GM18858 (cell line): ENCODE data around the gene SDHAF2.

Experiments used
- ATAC-seq: cut with Tn5 transposase; IDR thresholded peaks from one replicate; pipeline ENCODE4 v1.9.1; 2021; ENCODE audit not compliant: unreplicated experiment

Gene SDHAF2

GRCh38 chr11:61495801-61496601 lies 66.1 kb downstream of the SDHAF2 start:
- no peak for ATAC-seq
